ENCODE results near the gene PDE4D. TPM values are rescaled to one million over a fixed set of nuclear protein-coding genes. Genes with fewer than 3 reads are reported as not detected.

Gene PDE4D
- total and polyA plus RNA-seq, 2 of the 4 experiments (the other 2 are of a cell fraction) = 1.4 to 7.9 TPM

GRCh38 chr5:59577485-59577884, 316.0 kb downstream of the PDE4D start:
- DNase-seq (no peak), ATAC-seq (ENCODE audit: low read depth) (no peak)
- no peak overlapping the region for H2BK20ac ChIP-seq (ENCODE audit: low read depth, low read length)
- no peak overlapping the region for H3K4ac ChIP-seq (ENCODE audit: low read depth, low read length)
- no peak overlapping the region for H2AK5ac ChIP-seq (ENCODE audit: low read depth, low read length)
- H4K8ac ChIP-seq (ENCODE audit: low read depth in 2 of 2, low read length in 2 of 2) = no peak overlapping the region
- in situ Hi-C loops (cut with MboI; ENCODE audit: low sequenced_read_pairs) = no loop called here
- H2BK5ac ChIP-seq (ENCODE audit: low read depth, low read length, poor library complexity, severe bottlenecking) = no peak overlapping the region
- no peaks in the 10 kb centered on the region for H3K9me1 ChIP-seq (ENCODE audit: insufficient read depth, low read length)
- H3K79me1 ChIP-seq (ENCODE audit: low read depth in 1 of 2, low read length in 2 of 2) = no peaks in the 10 kb centered on the region
- no peak overlapping the region for H3K23ac ChIP-seq (ENCODE audit: low read depth, low read length)
- H3K9ac ChIP-seq (ENCODE audit: low read depth, low read length) = no peak overlapping the region
- H2AFZ ChIP-seq (replicated peaks; ENCODE audit: low read length, poor library complexity) = no peak overlapping the region
- no peak overlapping the region for H2AK9ac ChIP-seq (replicated peaks; ENCODE audit: low read depth, low read length, poor library complexity)
- H3K27ac ChIP-seq (ENCODE audit: insufficient read depth, low read length) = no peak overlapping the region
- no peak overlapping the region for H3K18ac ChIP-seq (ENCODE audit: low read depth, low read length)
- intact Hi-C loops (cut with micrococcal nuclease) = no loop called here
- no TSS peak for BruUV-seq (replicated peaks)
- H3K9me3 ChIP-seq (ENCODE audit: control insufficient read depth, insufficient read depth, low read length) = no peaks in the 10 kb centered on the region
- TF ChIP-seq RCOR1 (IDR thresholded peaks at IDR 0.05; ENCODE audit: insufficient replicate concordance, low read length) (no peak), USF2 (IDR thresholded peaks at IDR 0.05; ENCODE audit: low read depth, low read length) (no peak), RFX5 (IDR thresholded peaks at IDR 0.05; ENCODE audit: low read depth, low read length) (no peak), MXI1 (IDR thresholded peaks at IDR 0.05; ENCODE audit: borderline replicate concordance, low read depth, low read length) (no peak), CTCF (conservative IDR thresholded peaks at IDR 0.05; ENCODE audit: low read depth, low read length) (no peak), ELK1 (IDR thresholded peaks at IDR 0.05; ENCODE audit: borderline replicate concordance, low read depth, low read length) (no peak), MAFK (IDR thresholded peaks at IDR 0.05; ENCODE audit: low read depth, low read length) (no peak)
- H4K91ac ChIP-seq (ENCODE audit: insufficient read depth, low read depth, low read length) = no peak overlapping the region
- H4K20me1 ChIP-seq (ENCODE audit: insufficient read depth, low read length) = no peaks in the 10 kb centered on the region
- H4K5ac ChIP-seq (ENCODE audit: low read depth, low read length) = no peak overlapping the region
- no peaks in the 10 kb centered on the region for H3K4me1 ChIP-seq (ENCODE audit: control insufficient read depth, insufficient read depth, low read length)
- WGBS, 2 experiments (ENCODE audit: extremely low coverage in 2 of 2, insufficient read length in 1 of 2) = no CpG with 5 or more reads among the region's 1 CpG
- H2BK15ac ChIP-seq (ENCODE audit: low read depth, low read length) = no peak overlapping the region
- no peak overlapping the region for H3K4me3 ChIP-seq (ENCODE audit: insufficient read depth, low read depth, low read length)
- H3K27me3 ChIP-seq (ENCODE audit: control insufficient read depth, insufficient read depth, low read length) = no peaks in the 10 kb centered on the region
- H3K36me3 ChIP-seq (ENCODE audit: control insufficient read depth, insufficient read depth, low read length) = no peaks in the 10 kb centered on the region
- ChIA-PET CTCF (no interaction called here), POLR2A (ENCODE audit: unreplicated experiment) (no interaction called here)
- H2BK120ac ChIP-seq (ENCODE audit: low read depth, low read length) = no peak overlapping the region
- no peak overlapping the region for H3K14ac ChIP-seq (replicated peaks; ENCODE audit: low read depth, low read length)
- H3K4me2 ChIP-seq (ENCODE audit: low read depth, low read length) = no peak overlapping the region
- no peak overlapping the region for H3K56ac ChIP-seq (ENCODE audit: extremely low read depth, insufficient read depth, low read length)
- dilution Hi-C loops (cut with HindIII; ENCODE audit: low sequenced_read_pairs, unreplicated experiment) = no loop called here

All from IMR-90 (cell line).